Measurements from ENCODE around the gene ZNF541. TPM values are rescaled to one million over a fixed set of nuclear protein-coding genes. Genes with fewer than 3 reads are reported as not detected.

The ZNF541 gene
- total and polyA plus RNA-seq, 2 donors (not counting 3 experiments of a cell fraction or from before 2014, with no cell fraction given) = 0.03 to 0.13 TPM

DNA sequence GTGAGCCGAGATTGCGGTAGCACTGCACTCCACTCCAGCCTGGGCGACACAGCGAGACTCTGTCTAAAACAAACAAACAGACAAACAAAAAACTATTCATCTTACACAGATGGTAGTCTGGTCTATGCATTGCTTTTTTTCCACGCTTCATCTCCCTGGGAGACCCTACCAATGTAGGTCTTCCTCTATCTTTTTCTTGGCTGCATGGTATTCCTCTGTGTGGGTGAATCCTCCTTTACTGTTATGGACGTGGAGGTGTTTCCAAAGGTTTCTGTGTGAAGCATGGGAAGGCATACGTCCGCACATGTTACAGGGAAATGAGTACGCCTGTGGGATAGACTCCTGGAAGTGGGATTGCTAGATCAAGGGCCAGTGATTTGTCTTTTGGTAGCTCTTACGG is 41.6 kb upstream of the ZNF541 start:
- CTCF ChIA-PET = no interaction called here
- no TSS peak for BruUV-seq (replicated peaks)

More for the DNA sequence above, 41.6 kb upstream of the ZNF541 start:
- dilution Hi-C loops (cut with MboI; ENCODE audit: extremely low pct_ligation_motif_present, low sequenced_read_pairs) (no loop called here), intact Hi-C loops (cut with micrococcal nuclease) (loop anchor here (5.0 kb wide), 2 partner anchors 177 to 267 kb away; partner anchors contain the start of gene DHX34)
- Histone ChIP-seq H3K4me3 (replicated peaks in 1 of 3; ENCODE audit: insufficient read depth in 1 of 3, low read depth in 1 of 3, low read length in 3 of 3) (no peak overlapping the region), H3K9me3 (replicated peaks; ENCODE audit: control insufficient read depth, insufficient read depth, low read length) (no peaks in the 10 kb centered on the region), H3K36me3 (ENCODE audit: control insufficient read depth in 2 of 2, extremely low read depth in 1 of 2, insufficient read depth in 2 of 2, low read length in 2 of 2) (peaks cover 0 to 5% of the 10 kb centered on the region in 2 experiments), H3K4me1 (ENCODE audit: control insufficient read depth, extremely low read depth, insufficient read depth, low read length) (peaks cover 28% of the 10 kb centered on the region), H3K79me2 (ENCODE audit: control insufficient read depth, insufficient read depth, low read length) (peaks cover 99% of the 10 kb centered on the region), H3K27me3 (ENCODE audit: control insufficient read depth in 2 of 2, insufficient read depth in 2 of 2, low read length in 2 of 2) (no peaks in the 10 kb centered on the region), H3K4me2 (ENCODE audit: insufficient read depth, low read length) (no peak overlapping the region), H3K9ac (replicated peaks; ENCODE audit: extremely low read depth, insufficient read depth, low read length) (no peak overlapping the region), H3K9me1 (replicated peaks; ENCODE audit: control insufficient read depth, extremely low read depth, insufficient read depth, low read length) (no peaks in the 10 kb centered on the region), H4K20me1 (replicated peaks; ENCODE audit: control insufficient read depth, extremely low read depth, insufficient read depth, low read length) (peaks cover 5% of the 10 kb centered on the region), H2AFZ (ENCODE audit: low read depth, low read length) (no peak overlapping the region), H3K27ac (ENCODE audit: insufficient read depth, low read depth, low read length) (no peak overlapping the region)
- POLR2A ChIA-PET = no interaction called here
- no peak for FAIRE-seq
- no peak for DNase-seq (ENCODE audit: low read depth, low spot score)
- TF ChIP-seq MYC (IDR thresholded peaks at IDR 0.05; ENCODE audit: low read depth, low read length) = no peak
- TF ChIP-seq EZH2 (IDR thresholded peaks at IDR 0.05; ENCODE audit: borderline replicate concordance, low read depth, low read length, severe bottlenecking) = no peak
- TF ChIP-seq, protein P1, sequence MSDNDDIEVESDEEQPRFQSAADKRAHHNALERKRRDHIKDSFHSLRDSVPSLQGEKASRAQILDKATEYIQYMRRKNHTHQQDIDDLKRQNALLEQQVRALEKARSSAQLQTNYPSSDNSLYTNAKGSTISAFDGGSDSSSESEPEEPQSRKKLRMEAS (IDR thresholded peaks at IDR 0.05; ENCODE audit: insufficient read depth, insufficient read length) = no peak
- TF ChIP-seq GATA2 (IDR thresholded peaks at IDR 0.05; ENCODE audit: insufficient read depth, insufficient read length, low read depth, low read length) = no peak
- TF ChIP-seq FOS (IDR thresholded peaks at IDR 0.05; ENCODE audit: borderline replicate concordance, insufficient read depth, low read length) = no peak
- TF ChIP-seq POLR2A (IDR thresholded peaks at IDR 0.05; ENCODE audit: low read depth, low read length) = no peak
- no peak for TF ChIP-seq POLR2AphosphoS5 (IDR thresholded peaks at IDR 0.05; ENCODE audit: insufficient read depth, low read depth, low read length)
- TF ChIP-seq JUN (IDR thresholded peaks at IDR 0.05; ENCODE audit: borderline replicate concordance, insufficient read depth, insufficient read length, low read depth) = no peak
- TF ChIP-seq, protein P2, sequence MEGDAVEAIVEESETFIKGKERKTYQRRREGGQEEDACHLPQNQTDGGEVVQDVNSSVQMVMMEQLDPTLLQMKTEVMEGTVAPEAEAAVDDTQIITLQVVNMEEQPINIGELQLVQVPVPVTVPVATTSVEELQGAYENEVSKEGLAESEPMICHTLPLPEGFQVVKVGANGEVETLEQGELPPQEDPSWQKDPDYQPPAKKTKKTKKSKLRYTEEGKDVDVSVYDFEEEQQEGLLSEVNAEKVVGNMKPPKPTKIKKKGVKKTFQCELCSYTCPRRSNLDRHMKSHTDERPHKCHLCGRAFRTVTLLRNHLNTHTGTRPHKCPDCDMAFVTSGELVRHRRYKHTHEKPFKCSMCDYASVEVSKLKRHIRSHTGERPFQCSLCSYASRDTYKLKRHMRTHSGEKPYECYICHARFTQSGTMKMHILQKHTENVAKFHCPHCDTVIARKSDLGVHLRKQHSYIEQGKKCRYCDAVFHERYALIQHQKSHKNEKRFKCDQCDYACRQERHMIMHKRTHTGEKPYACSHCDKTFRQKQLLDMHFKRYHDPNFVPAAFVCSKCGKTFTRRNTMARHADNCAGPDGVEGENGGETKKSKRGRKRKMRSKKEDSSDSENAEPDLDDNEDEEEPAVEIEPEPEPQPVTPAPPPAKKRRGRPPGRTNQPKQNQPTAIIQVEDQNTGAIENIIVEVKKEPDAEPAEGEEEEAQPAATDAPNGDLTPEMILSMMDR (IDR thresholded peaks at IDR 0.05; ENCODE audit: extremely low read depth in 1 of 2, insufficient read depth in 1 of 2, low read depth in 1 of 2, low read length in 2 of 2) = no peak
